ENCODE measurements around the gene USP21.

USP21 gene

DNA sequence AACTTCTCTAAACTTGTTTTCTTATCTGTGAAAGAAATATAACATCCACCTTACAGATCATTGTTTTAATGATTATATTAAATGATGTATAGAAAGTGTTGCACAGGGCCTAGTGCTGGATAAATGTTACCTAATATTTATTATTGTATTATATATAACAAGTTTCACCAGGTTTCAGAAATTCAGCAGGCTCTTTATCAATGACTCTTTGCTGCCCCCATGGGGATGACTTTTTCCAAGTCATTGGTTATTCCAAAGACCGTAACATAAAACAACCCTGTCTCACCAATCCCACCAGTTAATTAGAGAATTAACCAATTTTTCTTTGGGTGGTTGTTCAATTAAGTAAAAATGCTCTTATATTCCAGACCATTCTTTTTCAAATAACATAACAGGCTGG is 19.5 kb upstream of the USP21 start:
- H3K36me3 ChIP-seq, result no peaks in the 10 kb centered on the region
- intact Hi-C loops (cut with DNase I; ENCODE audit: low total_unique reads), result no loop called here
- H3K4me1 ChIP-seq, result peaks cover 0 to 3% (median 0%) of the 10 kb centered on the region in 4 donors
- TF ChIP-seq, protein P1, sequence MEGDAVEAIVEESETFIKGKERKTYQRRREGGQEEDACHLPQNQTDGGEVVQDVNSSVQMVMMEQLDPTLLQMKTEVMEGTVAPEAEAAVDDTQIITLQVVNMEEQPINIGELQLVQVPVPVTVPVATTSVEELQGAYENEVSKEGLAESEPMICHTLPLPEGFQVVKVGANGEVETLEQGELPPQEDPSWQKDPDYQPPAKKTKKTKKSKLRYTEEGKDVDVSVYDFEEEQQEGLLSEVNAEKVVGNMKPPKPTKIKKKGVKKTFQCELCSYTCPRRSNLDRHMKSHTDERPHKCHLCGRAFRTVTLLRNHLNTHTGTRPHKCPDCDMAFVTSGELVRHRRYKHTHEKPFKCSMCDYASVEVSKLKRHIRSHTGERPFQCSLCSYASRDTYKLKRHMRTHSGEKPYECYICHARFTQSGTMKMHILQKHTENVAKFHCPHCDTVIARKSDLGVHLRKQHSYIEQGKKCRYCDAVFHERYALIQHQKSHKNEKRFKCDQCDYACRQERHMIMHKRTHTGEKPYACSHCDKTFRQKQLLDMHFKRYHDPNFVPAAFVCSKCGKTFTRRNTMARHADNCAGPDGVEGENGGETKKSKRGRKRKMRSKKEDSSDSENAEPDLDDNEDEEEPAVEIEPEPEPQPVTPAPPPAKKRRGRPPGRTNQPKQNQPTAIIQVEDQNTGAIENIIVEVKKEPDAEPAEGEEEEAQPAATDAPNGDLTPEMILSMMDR (IDR thresholded peaks at IDR 0.05), result peak; percentile 34 to 36
- H3K9me3 ChIP-seq, result no peaks in the 10 kb centered on the region
- no peak overlapping the region for H3K27ac ChIP-seq
- H3K4me3 ChIP-seq, result no peak overlapping the region
- no peaks in the 10 kb centered on the region for H3K27me3 ChIP-seq
- peak in 1 of 2 donors; percentile 6 for DNase-seq

DNA sequence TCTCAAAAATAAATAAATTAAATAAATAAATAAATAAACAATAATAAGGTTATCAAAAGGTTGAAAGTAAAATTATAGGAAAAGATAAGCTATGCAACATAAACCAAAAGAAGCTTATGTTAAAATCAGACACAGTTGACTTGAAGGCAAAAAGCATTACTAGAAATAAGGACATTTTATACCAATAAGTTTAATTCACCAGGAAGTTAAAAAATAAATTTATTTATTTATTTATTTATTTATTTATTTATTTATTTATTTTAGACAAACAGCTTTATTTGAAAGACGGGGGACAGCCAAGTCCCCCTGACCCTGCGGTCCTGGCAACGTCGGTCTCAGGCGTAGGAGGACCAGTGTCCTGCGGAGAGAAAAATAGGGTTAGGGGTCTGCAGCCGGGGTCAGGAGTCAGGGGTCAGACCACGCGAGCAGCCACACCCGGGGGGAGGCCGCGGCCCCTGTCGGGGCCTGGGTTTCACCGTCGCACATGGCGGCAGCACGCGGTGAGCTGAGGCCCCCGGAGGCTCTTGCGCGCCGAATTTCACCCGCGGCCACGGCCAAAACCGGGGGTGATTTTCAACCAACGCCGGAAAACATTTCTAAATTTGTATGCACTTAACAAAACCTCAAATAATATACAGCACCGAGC is 18.4 kb upstream of the USP21 start:
- Histone ChIP-seq H3K36me3 (no peaks in the 10 kb centered on the region), H3K9me3 (no peaks in the 10 kb centered on the region), H3K4me3 (no peak overlapping the region), H3K27me3 (no peaks in the 10 kb centered on the region), H3K27ac (no peak overlapping the region), H3K4me1 (no peaks in the 10 kb centered on the region)
- intact Hi-C loops (cut with DNase I; ENCODE audit: low total_unique reads), result no loop called here
- DNase-seq, result peak in 1 of 2 donors; percentile 51
- TF ChIP-seq, protein P1 (IDR thresholded peaks at IDR 0.05), result no peak

DNA sequence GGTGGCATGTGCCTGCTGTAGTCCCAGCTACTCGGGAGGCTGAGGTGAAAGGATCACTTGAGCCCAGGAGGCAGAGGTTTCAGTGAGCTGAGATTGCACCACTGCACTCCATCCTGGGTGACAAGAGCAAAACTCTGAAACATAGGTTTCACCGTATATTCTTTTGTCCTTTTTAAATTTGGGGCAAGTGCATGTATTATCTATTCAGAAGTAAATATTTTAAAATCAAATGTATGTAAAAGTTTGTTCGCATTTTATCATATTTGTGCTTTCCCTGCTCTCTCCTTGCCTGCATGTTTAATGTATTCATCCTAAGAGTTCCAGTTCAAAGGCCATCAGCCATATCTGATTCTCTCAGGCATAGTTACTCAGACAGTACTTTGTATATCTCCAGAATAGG is 13.5 kb upstream of the USP21 start:
- intact Hi-C loops (cut with DNase I; ENCODE audit: low total_unique reads), result no loop called here

DNA sequence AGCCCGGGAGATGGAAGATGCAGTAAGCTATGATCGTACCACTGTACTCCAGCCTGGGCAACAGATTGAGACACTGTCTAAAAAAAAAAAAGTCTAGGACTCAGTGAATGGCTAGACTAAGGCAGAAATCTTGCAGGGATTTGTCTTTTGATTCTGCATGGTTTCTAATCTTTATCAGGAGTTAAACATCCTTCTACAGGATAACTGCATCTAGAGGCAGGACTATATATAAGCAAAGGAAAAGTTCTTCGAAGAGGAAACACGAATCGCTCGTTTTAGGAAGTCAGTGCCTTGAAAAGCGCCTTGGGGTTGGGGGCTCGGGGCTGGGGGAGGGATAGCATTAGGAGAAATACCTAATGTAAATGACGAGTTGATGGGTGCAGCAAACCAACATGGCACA is 6.1 kb upstream of the USP21 start:
- Histone ChIP-seq H3K4me3 (peak overlapping the region; percentile 65 to 66), H3K27ac (peak overlapping the region; percentile 92 to 93), H3K36me3 (peaks cover 0 to 16% (median 7%) of the 10 kb centered on the region in 3 donors), H3K4me1 (peaks cover 0 to 15% (median 11%) of the 10 kb centered on the region in 4 donors), H3K27me3 (no peaks in the 10 kb centered on the region), H3K9me3 (no peaks in the 10 kb centered on the region)
- peak in 1 of 2 donors; percentile 48 for DNase-seq
- intact Hi-C loops (cut with DNase I; ENCODE audit: low total_unique reads), result no loop called here
- TF ChIP-seq, protein P1 (IDR thresholded peaks at IDR 0.05), result no peak

More for the DNA sequence above, 13.5 kb upstream of the USP21 start:
- Histone ChIP-seq H3K27me3 (no peaks in the 10 kb centered on the region), H3K36me3 (no peaks in the 10 kb centered on the region), H3K27ac (no peak overlapping the region), H3K4me1 (no peaks in the 10 kb centered on the region), H3K4me3 (no peak overlapping the region), H3K9me3 (no peaks in the 10 kb centered on the region)
- DNase-seq, result peak in 1 of 2 donors; percentile 17
- TF ChIP-seq, protein P1 (IDR thresholded peaks at IDR 0.05), result no peak

DNA sequence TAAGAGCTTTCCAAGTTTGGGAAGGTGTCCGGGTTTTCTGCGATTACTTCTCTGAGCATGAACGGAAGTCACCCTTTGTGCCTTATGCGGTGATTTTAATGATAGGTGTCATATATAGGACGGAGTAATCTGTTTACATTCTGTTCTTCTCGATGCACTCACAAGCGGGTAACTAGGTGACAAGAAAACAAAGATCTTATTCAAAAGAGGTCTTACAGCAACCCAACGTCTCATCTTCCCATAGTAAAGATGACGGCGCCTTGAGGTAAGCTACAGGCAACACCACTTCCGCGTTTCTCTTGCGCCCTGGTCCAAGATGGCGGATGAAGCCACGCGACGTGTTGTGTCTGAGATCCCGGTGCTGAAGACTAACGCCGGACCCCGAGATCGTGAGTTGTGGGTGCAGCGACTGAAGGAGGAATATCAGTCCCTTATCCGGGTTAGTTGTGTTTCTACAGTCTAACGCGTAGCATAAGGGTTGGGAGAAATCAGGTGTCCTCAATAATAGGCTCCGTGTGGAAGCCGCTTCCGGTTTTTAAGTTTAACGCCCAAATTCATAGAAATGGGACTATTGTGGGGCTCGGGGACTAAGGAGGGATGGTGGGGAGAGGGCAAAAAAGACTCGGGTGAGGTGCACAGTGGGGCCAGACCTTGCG is 5.5 kb upstream of the USP21 start, which contains the start of gene UFC1:
Gene UFC1, plus strand, starts transcription at position 297 of the 656 bp plus-strand sequence. Its CDS starts 20 bp downstream, at position 317.
- no peaks in the 10 kb centered on the region for H3K9me3 ChIP-seq
- intact Hi-C loops (cut with DNase I; ENCODE audit: low total_unique reads), result no loop called here

More for the DNA sequence above, 5.5 kb upstream of the USP21 start, which contains the start of gene UFC1:
- DNase-seq, result peak; percentile 80 to 88
- peaks cover 0 to 19% (median 14%) of the 10 kb centered on the region in 4 donors for H3K4me1 ChIP-seq
- peak within 1 kb of the TSS; percentile 65 to 66 for H3K4me3 ChIP-seq
- H3K27ac ChIP-seq, result peak within 1 kb of the TSS; percentile 92 to 93
- no peaks in the 10 kb centered on the region for H3K27me3 ChIP-seq
- TF ChIP-seq, protein P1 (IDR thresholded peaks at IDR 0.05), result no peak
- H3K36me3 ChIP-seq, result peaks cover 0 to 20% (median 7%) of the 10 kb centered on the region in 3 donors
